Rectal smooth muscle tissue (tissue), 1 donor: ENCODE measurements around the gene NR1I2.
A peak's percentile ranks its signal among the peaks of the same experiment; 100 is the strongest.

Experiments used
- H3K27ac ChIP-seq: one replicate; pipeline ENCODE4 v1.7.0; 2013; ENCODE audit warnings: low read depth, low read length, inconsistent platforms
- H3K27me3 ChIP-seq: one replicate; pipeline ENCODE4 v1.7.0; 2013; ENCODE audit warnings: low read length; ENCODE audit not compliant: control insufficient read depth, insufficient read depth
- H3K36me3 ChIP-seq: one replicate; pipeline ENCODE4 v1.7.0; 2013; ENCODE audit warnings: low read length; ENCODE audit not compliant: control insufficient read depth, insufficient read depth
- H3K4me1 ChIP-seq: one replicate; pipeline ENCODE4 v1.7.0; 2013; ENCODE audit warnings: low read length; ENCODE audit not compliant: control insufficient read depth, insufficient read depth
- H3K4me3 ChIP-seq: one replicate; pipeline ENCODE4 v1.7.0; 2013; ENCODE audit warnings: low read length
- H3K9ac ChIP-seq: one replicate; pipeline ENCODE4 v1.7.0; 2013; ENCODE audit warnings: low read length

Gene NR1I2

GRCh38 chr3:119810018-119810435 lies 28.1 kb downstream of the NR1I2 start:
- Histone ChIP-seq H3K4me1 (no peaks in the 10 kb centered on the region), H3K27me3 (no peaks in the 10 kb centered on the region), H3K4me3 (peak overlapping the region; percentile 53), H3K27ac (no peak overlapping the region), H3K9ac (peak overlapping the region; percentile 19), H3K36me3 (no peaks in the 10 kb centered on the region)

- Histone ChIP-seq H3K27ac (no peak overlapping the region), H3K9ac (no peak overlapping the region), H3K36me3 (no peaks in the 10 kb centered on the region), H3K27me3 (no peaks in the 10 kb centered on the region), H3K4me1 (no peaks in the 10 kb centered on the region), H3K4me3 (no peak overlapping the region)
These were observed 30.7 kb downstream of the NR1I2 start for GRCh38 chr3:119812491-119813058.

- no peak overlapping the region for H3K9ac ChIP-seq
- no peaks in the 10 kb centered on the region for H3K4me1 ChIP-seq
- no peak overlapping the region for H3K27ac ChIP-seq
- H3K4me3 ChIP-seq, result no peak overlapping the region
- H3K36me3 ChIP-seq, result no peaks in the 10 kb centered on the region
- H3K27me3 ChIP-seq, result no peaks in the 10 kb centered on the region
These were observed 33.8 kb downstream of the NR1I2 start for GRCh38 chr3:119815716-119816115.

- no peak overlapping the region for H3K4me3 ChIP-seq
- no peaks in the 10 kb centered on the region for H3K36me3 ChIP-seq
- no peaks in the 10 kb centered on the region for H3K27me3 ChIP-seq
- no peaks in the 10 kb centered on the region for H3K4me1 ChIP-seq
- no peak overlapping the region for H3K9ac ChIP-seq
- H3K27ac ChIP-seq, result no peak overlapping the region
These were observed 35.2 kb downstream of the NR1I2 start for GRCh38 chr3:119817071-119817470.

GRCh38 chr3:119817583-119818363 lies 35.9 kb downstream of the NR1I2 start:
- Histone ChIP-seq H3K27ac (no peak overlapping the region), H3K4me3 (no peak overlapping the region), H3K36me3 (no peaks in the 10 kb centered on the region), H3K9ac (no peak overlapping the region), H3K27me3 (no peaks in the 10 kb centered on the region), H3K4me1 (no peaks in the 10 kb centered on the region)

GRCh38 chr3:119818937-119819336 lies 37.0 kb downstream of the NR1I2 start:
- no peaks in the 10 kb centered on the region for H3K27me3 ChIP-seq
- H3K9ac ChIP-seq, result no peak overlapping the region
- no peak overlapping the region for H3K27ac ChIP-seq
- no peak overlapping the region for H3K4me3 ChIP-seq
- no peaks in the 10 kb centered on the region for H3K36me3 ChIP-seq
- no peaks in the 10 kb centered on the region for H3K4me1 ChIP-seq

GRCh38 chr3:119819806-119820205 lies 37.9 kb downstream of the NR1I2 start:
- Histone ChIP-seq H3K4me1 (no peaks in the 10 kb centered on the region), H3K4me3 (no peak overlapping the region), H3K27me3 (no peaks in the 10 kb centered on the region), H3K36me3 (no peaks in the 10 kb centered on the region), H3K9ac (no peak overlapping the region), H3K27ac (no peak overlapping the region)

GRCh38 chr3:119825820-119826219 lies 43.9 kb downstream of the NR1I2 start:
- Histone ChIP-seq H3K27ac (no peak overlapping the region), H3K9ac (no peak overlapping the region), H3K4me3 (no peak overlapping the region), H3K36me3 (no peaks in the 10 kb centered on the region), H3K27me3 (no peaks in the 10 kb centered on the region), H3K4me1 (no peaks in the 10 kb centered on the region)

GRCh38 chr3:119826711-119827608 lies 45.1 kb downstream of the NR1I2 start:
- Histone ChIP-seq H3K27ac (no peak overlapping the region), H3K27me3 (no peaks in the 10 kb centered on the region), H3K4me3 (no peak overlapping the region), H3K9ac (no peak overlapping the region), H3K36me3 (no peaks in the 10 kb centered on the region), H3K4me1 (no peaks in the 10 kb centered on the region)

- Histone ChIP-seq H3K36me3 (no peaks in the 10 kb centered on the region), H3K27ac (no peak overlapping the region), H3K27me3 (no peaks in the 10 kb centered on the region), H3K4me3 (no peak overlapping the region), H3K9ac (no peak overlapping the region), H3K4me1 (no peaks in the 10 kb centered on the region)
These were observed 47.5 kb downstream of the NR1I2 start for GRCh38 chr3:119829420-119829819.

- Histone ChIP-seq H3K36me3 (no peaks in the 10 kb centered on the region), H3K4me3 (no peak overlapping the region), H3K4me1 (no peaks in the 10 kb centered on the region), H3K9ac (no peak overlapping the region), H3K27me3 (no peaks in the 10 kb centered on the region), H3K27ac (no peak overlapping the region)
These were observed 49.1 kb downstream of the NR1I2 start for GRCh38 chr3:119831022-119831421.

GRCh38 chr3:119831941-119832371 lies 50.1 kb downstream of the NR1I2 start:
- no peak overlapping the region for H3K4me3 ChIP-seq
- no peak overlapping the region for H3K27ac ChIP-seq
- H3K27me3 ChIP-seq, result no peaks in the 10 kb centered on the region
- H3K9ac ChIP-seq, result no peak overlapping the region
- H3K36me3 ChIP-seq, result no peaks in the 10 kb centered on the region
- no peaks in the 10 kb centered on the region for H3K4me1 ChIP-seq
